SH-SY5Y (cell line): ENCODE measurements around the gene ST7L.

Source experiments
- GATA2 ChIP-seq: IDR thresholded peaks from 2 replicates; pipeline ENCODE4 v1.6.1; 2011; ENCODE audit warnings: mild to moderate bottlenecking, low read depth, low read length
- GATA3 ChIP-seq: IDR thresholded peaks from 2 replicates; pipeline ENCODE4 v1.6.1; 2011; ENCODE audit warnings: low read depth, mild to moderate bottlenecking, low read length, moderate library complexity

The ST7L gene

DNA sequence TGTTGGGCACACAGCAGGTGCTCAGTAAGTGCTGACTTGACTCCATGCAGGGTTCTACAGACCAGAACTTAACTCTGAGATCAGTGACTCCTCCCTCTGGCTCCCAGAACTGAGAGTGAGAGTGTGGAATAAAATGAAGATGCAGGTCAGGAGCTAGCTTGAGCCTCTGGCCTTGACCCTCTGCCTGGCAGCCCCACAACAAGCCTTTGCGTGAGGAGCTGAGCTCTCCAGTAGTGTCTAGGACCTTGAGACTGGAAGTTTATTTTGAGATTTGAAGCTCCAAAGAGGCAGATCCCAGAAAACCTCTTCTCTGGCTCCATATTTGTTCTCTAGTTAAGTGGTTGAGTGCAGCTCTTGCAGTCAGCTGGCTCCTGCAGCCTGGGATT, 113.5 kb downstream of the ST7L start:
- TF ChIP-seq GATA2 (no peak), GATA3 (no peak)

- TF ChIP-seq GATA2 = no peak
- TF ChIP-seq GATA3 = no peak
These were observed 114.1 kb downstream of the ST7L start for GRCh38 chr1:112504661-112505399.

GRCh38 chr1:112504001-112504660, 114.8 kb downstream of the ST7L start:
- TF ChIP-seq GATA3 (no peak), GATA2 (no peak)

GRCh38 chr1:112502826-112503225, 116.1 kb downstream of the ST7L start:
- TF ChIP-seq GATA3 = no peak
- TF ChIP-seq GATA2 = no peak

- TF ChIP-seq GATA3 (no peak), GATA2 (peak; percentile 75)
These were observed 116.9 kb downstream of the ST7L start for GRCh38 chr1:112501810-112502641.

DNA sequence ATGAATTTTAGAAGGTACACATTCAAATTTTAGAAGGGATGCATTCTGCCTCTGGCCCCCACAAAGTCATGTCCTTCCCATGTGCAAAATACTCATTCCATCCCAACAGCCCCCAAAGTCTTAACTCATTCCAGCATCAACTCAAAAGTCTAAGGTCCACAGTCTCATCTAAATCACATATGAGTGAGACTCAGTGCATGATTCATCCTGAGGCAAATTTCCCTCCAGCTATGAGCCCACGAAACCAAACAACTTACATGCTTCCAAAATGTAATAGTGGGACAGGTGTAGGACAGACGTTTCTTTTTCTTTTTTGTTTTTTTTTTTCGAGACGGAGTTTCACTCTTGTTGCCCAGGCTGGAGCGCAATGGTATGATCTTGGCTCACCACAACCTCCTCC, 122.7 kb downstream of the ST7L start:
- TF ChIP-seq GATA3 (no peak), GATA2 (no peak)

- TF ChIP-seq GATA2 (no peak), GATA3 (no peak)
These were observed 125.6 kb downstream of the ST7L start for GRCh38 chr1:112493351-112493750.

DNA sequence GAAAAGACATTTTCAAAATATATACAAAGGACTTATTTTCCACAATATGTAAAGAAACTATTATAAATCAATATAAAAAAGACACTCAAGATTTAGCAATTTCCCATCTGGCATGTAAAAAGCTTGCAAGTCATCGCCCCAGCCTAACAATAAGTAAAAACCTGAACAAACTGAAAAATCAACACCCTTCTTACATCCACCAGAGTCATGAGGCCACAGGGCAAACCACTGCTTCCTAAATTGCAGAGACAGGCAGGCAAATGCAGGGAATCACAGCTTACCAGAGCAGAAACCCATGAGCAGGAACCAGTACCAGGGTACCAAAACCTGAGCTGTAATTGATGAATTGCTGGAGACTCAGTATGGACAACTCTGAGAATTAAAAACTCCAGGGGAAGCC, 126.9 kb downstream of the ST7L start:
- no peak for TF ChIP-seq GATA3
- no peak for TF ChIP-seq GATA2

DNA sequence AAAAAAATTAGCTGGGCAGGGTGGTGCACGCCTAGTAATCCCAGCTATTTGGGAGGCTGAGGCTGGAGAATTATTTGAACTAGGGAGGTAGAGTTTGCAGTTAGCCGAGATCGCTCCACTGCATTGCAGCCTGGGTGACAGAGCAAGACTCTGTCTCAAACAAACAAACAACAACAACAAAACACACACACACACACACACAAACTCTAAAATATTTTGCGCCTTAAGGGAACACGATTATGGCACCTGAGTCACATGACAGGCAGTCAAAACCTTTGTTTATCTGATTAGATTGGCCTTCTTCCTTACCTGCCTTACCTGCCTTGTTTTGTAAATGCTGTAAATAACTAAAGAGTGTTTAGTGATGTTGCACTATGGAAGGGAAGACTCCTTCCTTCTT, 130.8 kb downstream of the ST7L start:
- TF ChIP-seq GATA3 (no peak), GATA2 (no peak)

DNA sequence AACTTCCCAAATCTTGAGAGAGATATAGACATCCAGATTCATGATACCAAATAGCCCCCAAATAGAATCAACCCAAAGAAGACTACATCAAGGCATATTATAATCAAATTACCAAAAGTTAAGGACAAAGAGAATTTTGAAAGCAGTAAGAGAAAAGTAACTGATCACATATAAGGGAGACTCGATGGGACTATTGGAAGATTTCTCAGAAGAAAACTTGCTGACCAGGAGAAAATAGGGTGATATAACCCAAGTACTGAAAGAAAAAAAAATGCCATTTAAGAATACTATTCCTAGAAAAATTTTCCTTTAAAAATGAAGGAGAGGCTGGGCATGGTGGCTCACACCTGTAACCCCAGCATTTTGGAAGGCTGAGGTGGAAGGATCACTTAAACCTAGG, 140.6 kb downstream of the ST7L start:
- TF ChIP-seq GATA3 (no peak), GATA2 (no peak)

DNA sequence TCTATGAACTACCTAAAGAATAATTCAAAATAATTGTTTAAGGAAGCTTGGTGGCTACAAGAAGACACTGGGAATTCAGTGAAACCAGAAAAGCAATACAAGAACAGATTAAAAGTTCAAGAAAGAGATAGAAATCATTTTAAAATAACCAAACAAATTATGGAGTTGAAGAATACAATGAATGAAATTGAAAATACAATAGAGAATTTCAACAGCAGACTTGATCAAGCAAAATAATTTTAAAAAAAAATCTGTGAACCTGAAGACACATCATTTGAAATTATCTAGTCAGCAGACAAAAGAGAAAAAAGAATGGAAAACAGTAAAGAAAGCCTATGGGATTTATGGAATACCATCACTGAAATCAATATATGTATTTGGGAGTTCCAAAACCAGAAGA, 141.4 kb downstream of the ST7L start:
- TF ChIP-seq GATA3 = no peak
- no peak for TF ChIP-seq GATA2
